CD1c-positive myeloid dendritic cell (primary cell): ENCODE measurements around the gene PPM1E.

Experiments used
- DNase-seq: peaks from one replicate; pipeline ENCODE4 v3.0.0-alpha.2; 2016; ENCODE audit errors: extremely low spot score

PPM1E gene

DNA sequence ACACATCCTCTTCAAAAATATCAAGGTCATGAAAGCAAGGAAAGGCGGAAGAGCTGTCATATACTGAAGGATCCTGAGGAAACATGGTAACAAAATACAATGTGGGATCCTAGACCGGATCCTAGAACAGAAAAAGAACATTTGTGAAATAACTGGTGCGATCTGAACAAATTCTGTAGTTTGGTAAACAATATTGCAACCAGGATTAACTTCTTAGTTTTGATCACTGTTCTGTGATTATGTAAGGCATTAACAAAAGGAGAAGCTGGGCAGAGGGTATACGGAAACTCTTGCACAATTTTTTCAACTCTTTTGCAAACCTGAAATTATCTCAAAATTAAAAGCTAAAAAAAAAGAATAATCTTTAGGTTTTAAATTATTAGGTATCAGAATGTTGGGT is 241.3 kb downstream of the PPM1E start:
- peak; percentile 76 for DNase-seq

DNA sequence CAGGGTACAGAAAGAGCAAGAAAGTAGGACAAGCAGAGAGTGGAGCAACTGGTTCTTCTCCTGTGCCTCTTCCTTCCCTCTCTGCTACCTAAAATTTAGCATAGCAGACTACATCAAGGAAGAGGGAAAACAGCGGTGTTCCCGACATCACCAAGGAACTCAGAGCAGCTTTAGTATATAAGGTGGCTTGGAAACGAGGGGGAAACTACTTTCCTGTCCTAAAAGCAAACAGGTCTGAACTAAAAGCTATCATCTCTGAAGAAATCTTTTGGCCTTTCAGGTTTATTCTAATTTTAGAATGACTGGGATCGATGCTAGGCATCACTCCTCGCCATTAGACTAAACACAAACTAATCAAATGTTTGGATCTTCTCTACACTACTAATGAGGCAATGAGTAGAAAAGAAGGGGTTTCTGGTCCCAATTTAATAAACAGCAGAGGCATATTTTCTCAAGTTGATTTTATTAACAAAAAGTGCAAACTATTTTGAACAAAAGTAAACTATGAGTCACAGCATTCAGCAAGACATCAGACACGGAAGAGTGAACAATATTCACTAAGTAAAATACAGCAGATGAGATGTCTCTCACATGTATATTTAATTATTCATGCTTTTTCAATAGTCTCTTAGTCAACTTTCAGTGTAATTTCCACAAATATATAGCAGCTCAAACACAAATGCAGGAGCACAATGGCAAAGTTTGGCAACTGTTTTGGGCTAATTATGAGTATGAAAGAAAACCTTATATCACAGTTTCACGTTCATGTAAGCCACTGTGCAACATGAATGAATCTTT is 242.3 kb downstream of the PPM1E start:
- DNase-seq: no peak

DNA sequence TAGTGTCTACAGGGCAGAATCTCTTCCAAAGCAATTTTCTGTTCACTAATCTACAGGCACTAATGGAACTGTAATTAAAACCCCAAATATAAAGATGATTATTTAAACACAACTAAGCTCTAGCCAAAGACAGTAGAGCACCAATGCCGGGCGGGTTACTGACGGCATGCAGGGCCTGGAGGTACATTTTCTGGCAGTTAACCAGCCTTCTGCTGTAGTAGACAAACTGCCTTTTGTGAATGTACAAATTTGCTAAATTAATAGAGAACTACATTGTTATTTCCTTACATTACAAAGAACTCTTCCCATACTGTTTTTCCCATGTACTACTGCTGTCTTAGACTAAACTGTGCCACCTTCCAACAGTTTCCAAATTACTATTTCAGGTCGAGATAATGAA is 243.2 kb downstream of the PPM1E start:
- DNase-seq: no peak

DNA sequence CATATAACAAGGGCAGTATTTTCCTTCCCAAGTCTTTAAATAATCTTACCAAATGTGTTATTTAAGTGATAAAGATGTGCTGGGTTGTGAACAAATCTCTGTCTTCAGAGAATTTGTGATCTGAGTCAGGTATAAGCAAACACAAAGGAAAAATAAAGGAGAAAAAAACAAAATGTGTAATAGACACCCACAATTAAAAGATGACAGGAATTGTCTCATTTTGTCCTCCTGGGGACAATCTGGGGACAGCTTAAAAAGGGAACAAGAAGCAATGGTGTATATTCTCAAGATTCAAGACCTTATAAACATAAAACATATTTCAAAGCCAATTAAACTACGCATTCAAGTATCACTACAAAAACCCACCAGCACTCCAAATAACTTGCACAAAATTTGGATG is 243.8 kb downstream of the PPM1E start:
- peak; percentile 37 for DNase-seq

DNA sequence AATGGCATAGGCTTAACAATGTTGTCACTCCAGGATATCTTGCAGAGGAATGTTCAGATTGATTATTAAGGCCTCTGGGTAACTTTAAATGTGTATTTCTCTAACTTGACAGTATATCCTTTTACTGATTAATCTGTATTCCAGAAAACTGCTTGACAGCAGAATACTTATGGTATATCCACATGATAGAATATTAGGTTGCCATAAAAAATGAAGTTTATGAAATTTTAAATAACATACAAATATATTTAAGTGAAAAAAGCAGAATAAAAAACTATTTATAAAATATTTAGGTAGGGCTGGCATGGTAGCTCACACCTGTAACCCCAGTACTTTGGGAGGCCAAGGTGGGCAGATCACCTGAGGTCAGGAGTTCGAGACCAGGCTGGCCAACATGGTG is 244.4 kb downstream of the PPM1E start:
- DNase-seq: no peak

DNA sequence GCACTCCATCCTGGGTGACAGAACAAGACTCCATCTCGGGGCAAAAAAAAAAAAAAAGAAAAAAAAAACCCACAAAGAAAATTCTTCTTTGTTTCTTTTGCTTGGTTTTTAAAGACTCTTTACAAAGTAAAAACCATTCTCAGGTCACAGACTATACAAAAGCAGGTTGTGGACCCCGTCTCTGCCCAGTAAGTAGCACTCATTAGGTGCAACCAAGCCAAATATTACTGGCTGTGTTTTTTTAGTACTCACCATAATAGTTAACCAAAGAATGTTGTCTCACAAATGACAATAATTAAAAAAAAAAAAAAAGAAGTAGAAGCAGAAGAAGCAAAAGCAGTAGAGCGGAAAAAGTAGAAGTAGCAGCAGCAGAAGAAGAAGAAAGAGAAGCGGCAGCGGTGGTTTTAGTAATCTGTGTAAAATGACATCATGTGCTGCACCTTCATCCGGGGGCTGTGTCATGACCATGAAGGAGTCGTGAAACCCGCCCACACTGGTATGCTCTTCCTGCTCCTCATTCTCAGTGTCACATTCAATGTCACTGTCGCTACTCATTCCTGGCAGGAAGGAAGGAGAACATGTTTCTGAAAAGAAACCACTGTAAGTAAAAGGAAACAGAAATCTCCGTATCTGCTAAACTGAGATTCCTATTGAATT is 245.6 kb downstream of the PPM1E start:
- peak; percentile 97 for DNase-seq

DNA sequence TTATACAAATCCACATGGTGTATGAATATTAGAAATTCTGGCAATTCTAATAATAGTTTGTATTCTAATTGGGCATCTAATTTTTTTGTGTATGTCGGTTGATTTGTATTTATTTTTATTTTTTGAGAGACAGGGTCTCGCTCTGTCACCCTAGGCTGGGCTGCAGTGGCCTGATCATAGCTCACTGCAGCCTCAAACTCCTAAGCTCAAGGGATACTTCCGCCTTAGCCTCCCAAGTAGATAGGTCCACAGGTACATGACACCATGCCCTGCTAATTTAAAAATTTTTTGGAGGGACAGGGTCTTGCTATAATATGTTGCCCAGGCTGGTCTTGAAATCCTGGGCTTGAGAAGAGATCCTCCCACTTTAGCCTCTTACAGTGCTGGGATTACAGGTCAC is 246.5 kb downstream of the PPM1E start:
- DNase-seq: no peak

DNA sequence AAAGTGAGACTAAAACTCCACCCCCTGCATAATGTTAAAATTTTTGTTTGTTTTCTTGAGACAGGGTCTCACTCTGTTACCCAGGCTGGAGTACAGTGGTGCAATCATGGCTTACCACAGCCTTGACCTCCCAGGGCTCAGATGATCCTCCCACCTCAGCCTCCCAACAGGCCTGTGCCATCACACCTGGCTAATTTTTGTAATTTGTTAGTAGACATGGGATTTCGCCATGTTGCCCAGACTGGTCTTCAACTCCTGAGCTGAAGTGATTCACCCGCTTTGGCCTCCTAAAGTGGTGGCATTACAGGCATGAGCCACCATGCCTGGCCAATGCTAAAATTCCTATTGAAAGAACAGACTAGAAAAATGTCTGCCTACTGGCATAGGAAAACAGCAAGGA is 247.2 kb downstream of the PPM1E start:
- peak; percentile 16 for DNase-seq

DNA sequence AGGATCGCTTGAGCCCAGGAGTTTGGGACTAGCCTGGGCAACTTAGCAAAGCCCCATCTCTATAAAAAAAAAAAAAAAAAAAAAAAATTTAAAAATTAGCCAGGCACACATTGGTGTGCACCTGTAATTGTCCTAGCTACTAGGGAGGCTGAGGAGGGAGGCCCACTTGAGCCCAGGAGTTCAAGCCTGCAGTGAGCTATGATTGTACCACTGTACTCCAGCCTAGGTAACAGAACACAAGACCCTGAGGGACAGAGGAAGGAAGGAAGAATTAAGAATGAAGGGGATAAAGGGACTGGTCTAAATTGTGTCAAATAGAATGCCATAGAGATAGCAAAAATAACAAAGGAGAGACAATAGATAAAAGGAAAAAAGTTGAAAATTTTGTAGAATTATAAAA is 248.2 kb downstream of the PPM1E start:
- no peak for DNase-seq

DNA sequence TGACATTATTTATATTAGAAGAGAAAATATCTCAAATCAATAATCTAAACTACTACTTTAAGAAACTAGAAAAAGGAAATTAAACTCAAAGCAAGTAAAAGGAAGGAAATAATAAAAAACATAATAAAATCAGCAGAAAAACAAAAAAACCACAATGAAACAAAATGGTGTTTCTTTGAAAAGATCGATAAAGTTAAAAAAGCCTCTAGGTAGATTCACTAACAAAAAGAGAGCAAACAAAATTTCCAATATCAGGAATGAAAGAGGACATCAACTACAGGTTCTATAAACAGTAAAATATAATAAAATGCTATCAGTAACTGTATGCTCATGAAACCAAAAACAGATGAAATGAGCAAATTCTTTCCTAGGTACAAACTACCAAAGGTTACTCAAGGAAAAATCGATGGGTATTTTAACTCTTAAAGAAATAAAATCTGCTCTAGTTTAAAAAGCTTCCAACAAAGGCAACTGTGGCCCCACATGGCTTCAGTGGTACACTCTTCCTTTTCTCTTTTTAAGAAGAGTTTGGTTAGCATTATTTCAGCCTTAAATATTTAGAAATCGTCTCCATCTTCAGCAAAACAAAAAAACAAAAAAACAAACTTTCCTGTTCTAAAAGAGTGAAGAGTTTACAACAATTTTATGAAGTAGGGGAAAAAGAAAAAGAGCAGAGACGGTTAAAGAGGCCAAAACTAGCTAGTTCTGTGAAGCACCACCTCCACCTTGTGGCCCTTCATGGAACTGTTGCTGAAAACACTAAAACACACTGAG is 248.9 kb downstream of the PPM1E start:
- DNase-seq: peak; percentile 83

DNA sequence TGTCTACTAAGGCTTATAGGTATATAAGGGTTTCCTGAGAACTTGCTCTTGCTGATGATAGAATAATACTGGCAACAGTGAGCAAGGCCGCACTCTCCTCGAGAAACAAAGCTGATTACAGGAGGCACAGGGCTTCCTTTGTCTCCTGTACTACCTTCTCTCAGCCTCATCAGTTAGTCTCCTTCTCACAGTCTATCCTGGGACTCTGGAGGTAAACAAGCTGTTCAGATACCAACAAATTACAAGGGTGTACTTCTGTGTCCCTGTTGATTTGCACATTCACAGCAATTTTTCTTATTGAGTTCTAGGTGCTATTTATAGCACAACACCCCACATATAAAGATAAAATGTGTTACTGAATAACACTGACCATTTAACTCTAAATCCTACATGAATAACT is 252.3 kb downstream of the PPM1E start:
- no peak for DNase-seq

DNA sequence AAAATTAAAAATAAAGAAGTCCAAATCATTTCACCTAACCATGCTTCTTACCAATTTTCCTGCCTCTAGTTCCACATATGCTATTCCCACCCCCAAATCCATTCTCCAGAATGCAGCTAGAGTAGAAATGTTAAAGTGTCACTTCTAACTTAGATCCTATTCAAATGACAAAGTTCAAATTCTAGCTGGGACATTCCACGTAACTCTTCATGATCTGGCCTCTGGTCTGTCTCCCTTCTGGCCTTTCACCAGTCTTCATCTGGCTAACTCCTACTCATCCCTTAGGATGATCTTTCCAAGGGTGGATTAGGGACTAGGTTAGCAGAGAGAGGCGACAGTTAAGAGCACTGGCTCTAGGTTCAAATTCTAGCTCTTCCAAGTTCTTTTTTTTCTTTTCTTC is 253.1 kb downstream of the PPM1E start:
- no peak for DNase-seq

DNA sequence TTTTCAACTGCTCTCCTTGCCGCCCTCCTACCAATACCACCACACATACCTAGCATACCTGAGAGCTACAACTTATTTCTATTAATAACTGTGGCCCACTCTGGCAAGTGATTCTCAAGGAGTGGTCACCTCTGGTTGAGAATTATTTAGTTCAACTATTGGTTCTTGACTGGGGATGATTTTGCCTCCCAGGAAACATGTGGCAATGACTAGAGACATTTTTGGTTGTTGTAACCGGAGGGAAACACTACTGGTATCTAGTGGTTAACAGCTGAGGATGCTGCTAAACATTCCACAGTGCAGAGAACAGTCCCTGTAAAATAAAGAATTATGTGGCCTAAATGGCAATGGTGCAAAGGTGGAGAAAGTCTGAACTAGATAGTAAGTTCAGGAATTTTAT is 254.4 kb downstream of the PPM1E start:
- DNase-seq: no peak

DNA sequence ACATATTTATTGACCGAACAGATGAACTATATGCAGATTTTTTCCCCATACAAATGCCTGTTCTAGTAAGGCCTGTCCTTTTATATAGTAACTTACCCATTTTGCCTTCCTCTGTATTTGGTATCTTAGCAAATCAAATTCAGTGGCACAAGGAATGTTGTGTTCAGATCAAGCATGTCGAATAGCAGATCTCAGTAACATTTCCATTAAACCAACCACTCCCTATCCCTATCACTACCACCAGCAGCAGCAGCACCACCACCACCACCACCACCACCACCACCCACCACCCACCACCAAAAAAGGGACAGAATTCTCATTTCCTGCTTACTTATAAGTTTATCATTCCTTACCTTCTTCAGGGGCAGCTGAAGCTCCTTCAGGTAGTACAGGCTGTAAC is 256.3 kb downstream of the PPM1E start:
- DNase-seq: no peak

DNA sequence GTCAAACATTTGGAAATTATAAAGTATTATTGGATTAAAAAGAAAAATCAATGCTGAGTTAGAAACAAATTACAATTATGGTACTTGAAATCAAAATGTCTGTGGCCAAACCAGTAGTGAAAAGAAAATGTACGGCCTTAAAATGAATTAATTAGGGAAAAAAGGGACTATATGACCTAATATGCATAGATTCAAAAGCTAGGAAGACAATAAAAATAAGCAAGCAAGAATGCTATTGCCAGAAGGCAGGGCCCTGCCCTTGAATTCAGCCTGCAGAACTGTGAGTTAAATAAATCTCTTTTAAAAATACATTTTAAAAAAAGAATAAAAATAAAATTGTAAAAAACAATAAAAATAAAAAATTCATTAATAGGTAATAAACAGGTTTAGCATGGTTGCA is 262.4 kb downstream of the PPM1E start:
- DNase-seq: no peak

DNA sequence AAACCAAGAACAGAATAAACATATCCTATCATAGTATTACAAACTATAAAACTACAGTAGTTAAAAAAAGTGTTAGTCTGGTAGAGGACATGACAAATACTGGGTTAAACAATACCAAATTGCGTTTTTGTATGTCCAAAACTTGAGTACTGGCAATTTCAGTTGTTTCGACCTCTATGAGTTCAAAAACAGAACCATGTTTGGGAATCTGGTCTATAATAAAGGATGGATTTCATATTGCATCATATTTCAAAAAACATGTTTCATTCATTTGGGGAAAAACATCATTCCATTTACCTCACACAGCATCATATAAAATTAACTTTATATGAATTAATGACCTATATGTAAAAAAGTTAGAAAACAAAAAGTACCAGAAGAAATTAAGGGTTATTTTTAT is 269.3 kb downstream of the PPM1E start:
- DNase-seq: no peak

DNA sequence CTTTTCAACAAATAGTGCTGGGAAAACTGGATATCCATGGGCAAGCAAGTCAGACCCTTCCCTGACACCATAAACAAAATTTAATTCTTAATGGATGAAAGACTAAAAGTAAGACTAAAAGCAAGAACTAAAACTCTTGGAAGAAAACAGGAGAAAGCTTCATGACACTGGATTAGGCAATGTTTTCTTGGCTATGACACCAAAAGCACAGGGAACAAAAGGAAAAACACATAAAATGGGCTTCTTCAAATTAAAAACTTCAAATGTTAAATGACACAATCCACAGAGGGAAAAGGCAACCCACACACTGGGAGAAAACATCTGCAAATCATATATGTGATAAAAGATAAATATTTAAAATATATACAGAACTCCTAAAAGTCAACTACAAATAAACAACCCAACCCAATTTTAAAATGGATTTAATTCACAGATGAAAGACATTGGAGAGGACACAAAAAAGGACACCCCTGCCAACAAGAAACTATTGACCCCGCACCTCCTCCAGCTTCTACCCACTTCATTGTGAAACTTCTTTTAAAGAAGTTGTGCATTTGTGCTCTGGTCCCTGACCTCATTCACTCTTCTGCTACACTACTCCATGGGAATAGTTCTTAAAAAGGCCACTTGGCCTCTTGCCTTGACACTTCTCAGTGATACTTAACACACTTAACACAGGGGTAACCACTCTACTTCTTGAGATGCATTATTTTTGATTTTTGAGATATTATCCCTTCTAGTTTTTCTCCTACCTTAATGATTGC is 270.7 kb downstream of the PPM1E start:
- peak; percentile 64 for DNase-seq

DNA sequence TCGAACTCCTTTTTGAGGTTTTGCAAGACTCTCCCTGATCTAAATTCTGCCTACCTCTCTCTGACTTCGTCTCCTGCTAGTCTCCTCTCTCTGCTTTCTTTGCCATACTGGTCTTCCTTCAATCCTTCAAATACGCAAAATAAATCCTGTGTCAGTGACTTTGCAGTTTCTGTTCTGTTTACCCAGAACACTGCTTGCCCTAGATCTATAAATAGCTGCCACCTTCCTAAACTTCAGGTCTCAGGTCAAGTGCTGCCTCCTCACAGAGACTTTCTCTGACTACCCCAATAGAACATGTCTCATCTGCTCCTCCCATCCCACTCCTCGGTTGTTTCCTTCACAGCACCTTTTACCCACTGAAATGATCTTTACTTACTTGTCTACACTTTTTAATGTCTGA is 272.1 kb downstream of the PPM1E start:
- DNase-seq: peak; percentile 44

DNA sequence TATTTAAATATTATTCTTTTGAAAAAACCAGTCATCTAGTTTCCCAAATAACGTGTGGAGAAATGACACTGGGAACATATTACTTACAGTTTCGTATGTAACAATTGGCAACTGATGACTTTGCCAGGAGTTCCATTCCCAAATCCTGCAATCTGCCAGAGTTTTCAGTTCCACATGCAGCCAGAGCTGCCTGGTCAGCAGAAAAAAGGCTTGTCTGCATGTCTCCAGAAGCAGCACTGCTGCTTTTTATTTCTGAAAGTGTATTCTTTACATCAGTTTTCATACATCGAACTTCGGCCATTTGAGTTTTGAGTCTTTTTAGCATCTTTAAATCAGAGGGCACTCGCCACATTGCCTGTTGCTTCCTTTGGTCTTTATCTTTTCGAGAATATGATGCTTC is 272.7 kb downstream of the PPM1E start:
- DNase-seq: peak; percentile 35

DNA sequence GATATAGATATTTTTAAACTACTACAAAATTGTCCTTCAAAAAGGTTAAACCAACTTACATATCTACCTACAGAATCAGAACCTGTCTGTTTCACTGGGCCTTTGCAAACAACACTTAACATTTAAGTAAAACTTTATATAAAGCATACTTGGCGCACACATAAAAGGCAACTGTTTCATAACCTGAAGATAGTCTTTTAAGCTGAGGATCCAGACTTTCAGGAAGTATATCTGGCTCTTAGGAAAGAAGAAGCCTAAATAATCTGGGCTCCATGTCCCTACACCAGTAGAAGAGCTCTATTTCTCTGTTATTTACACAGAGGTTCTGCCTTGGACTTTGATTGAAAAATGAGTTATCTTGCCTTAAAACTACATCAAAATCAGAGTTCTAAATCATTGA is 275.2 kb downstream of the PPM1E start:
- DNase-seq: no peak
